Body of pancreas (tissue), 4 donors: ENCODE data around the gene KCNH1.

Experiments
- CTCF ChIP-seq, 7 experiments: fragments of 450-650 bp in 4 of 7; fragments of 200-600 bp in 3 of 7; sonication (generic) in 3 of 7; IDR thresholded peaks; one replicate each; pipeline ENCODE4 v1.5.1; 2016 to 2019; ENCODE audit warnings: antibody characterized with exemption in 7 of 7
- POLR2A ChIP-seq, 3 donors: fragments of 450-650 bp; IDR thresholded peaks; one replicate each; pipeline ENCODE4 v1.6.1; 2016; ENCODE audit warnings: antibody characterized with exemption in 3 of 3, mild to moderate bottlenecking in 2 of 3

GRCh38 chr1:210800756-210801155, 333.2 kb downstream of the KCNH1 start:
- TF ChIP-seq CTCF (IDR thresholded peaks at IDR 0.05) = no peak
- no peak for TF ChIP-seq POLR2A (IDR thresholded peaks at IDR 0.05)
